Retinal pigment epithelial cell (primary cell): ENCODE data around the gene VSNL1.

Experiments used
- DNase-seq: peaks from one replicate; pipeline ENCODE4 v3.0.0-alpha.2; 2010; ENCODE audit warnings: low read depth
- H3K4me3 ChIP-seq: 2 replicates; pipeline ENCODE4 v1.5.1; 2011; ENCODE audit warnings: mild to moderate bottlenecking, low read length, control low read depth, moderate library complexity
- CTCF ChIP-seq: conservative IDR thresholded peaks from 2 replicates; pipeline ENCODE4 v1.5.1; 2011; ENCODE audit warnings: low read depth, low read length, control low read depth, inconsistent platforms

Gene VSNL1

GRCh38 chr2:17589406-17590035, 49.0 kb downstream of the VSNL1 start:
- no peak for DNase-seq
- no peak for TF ChIP-seq CTCF
- H3K4me3 ChIP-seq: no peak overlapping the region

- no peak overlapping the region for H3K4me3 ChIP-seq
- no peak for DNase-seq
- no peak for TF ChIP-seq CTCF
These were observed 49.9 kb downstream of the VSNL1 start for GRCh38 chr2:17590342-17590911.

GRCh38 chr2:17591846-17592245, 51.4 kb downstream of the VSNL1 start:
- no peak overlapping the region for H3K4me3 ChIP-seq
- TF ChIP-seq CTCF: no peak
- no peak for DNase-seq

- DNase-seq: no peak
- H3K4me3 ChIP-seq: no peak overlapping the region
- TF ChIP-seq CTCF: no peak
These were observed 52.4 kb downstream of the VSNL1 start for GRCh38 chr2:17592731-17593409.

- no peak for DNase-seq
- H3K4me3 ChIP-seq: no peak overlapping the region
- no peak for TF ChIP-seq CTCF
These were observed 52.9 kb downstream of the VSNL1 start for GRCh38 chr2:17593445-17593840.

- no peak for DNase-seq
- no peak for TF ChIP-seq CTCF
- no peak overlapping the region for H3K4me3 ChIP-seq
These were observed 53.5 kb downstream of the VSNL1 start for GRCh38 chr2:17593841-17594491.
